Measurements from ENCODE around the gene PLEKHM3. TPM values are rescaled to one million over a fixed set of nuclear protein-coding genes. Genes with fewer than 3 reads are reported as not detected.

The PLEKHM3 gene
- total RNA-seq, 1 donor from 2014 or later: 18.3 TPM

GRCh38 chr2:207875473-207876212 lies 149.7 kb downstream of the PLEKHM3 start:
- H3K27me3 ChIP-seq: no peaks in the 10 kb centered on the region
- H3K4me1 ChIP-seq: peaks cover 3% of the 10 kb centered on the region in 2 donors
- no peaks in the 10 kb centered on the region for H3K9me3 ChIP-seq
- H3K4me3 ChIP-seq: no peak overlapping the region
- intact Hi-C loops (cut with DNase I): no loop called here
- no peaks in the 10 kb centered on the region for H3K36me3 ChIP-seq
- no peak for TF ChIP-seq CTCF (IDR thresholded peaks at IDR 0.05)
- H3K27ac ChIP-seq: no peak overlapping the region
- DNase-seq (ENCODE audit: low spot score in 2 of 2): no peak

GRCh38 chr2:207873794-207874193 lies 151.5 kb downstream of the PLEKHM3 start:
- H3K27ac ChIP-seq: no peak overlapping the region
- H3K4me3 ChIP-seq: no peak overlapping the region
- H3K27me3 ChIP-seq: no peaks in the 10 kb centered on the region
- H3K9me3 ChIP-seq: no peaks in the 10 kb centered on the region
- no peaks in the 10 kb centered on the region for H3K4me1 ChIP-seq
- no peak for DNase-seq (ENCODE audit: low spot score in 2 of 2)
- no peaks in the 10 kb centered on the region for H3K36me3 ChIP-seq
- TF ChIP-seq CTCF (IDR thresholded peaks at IDR 0.05): no peak
- intact Hi-C loops (cut with DNase I): no loop called here

GRCh38 chr2:207871911-207872310 lies 153.4 kb downstream of the PLEKHM3 start:
- H3K4me3 ChIP-seq: no peak overlapping the region
- intact Hi-C loops (cut with DNase I): no loop called here
- no peak for DNase-seq (ENCODE audit: low spot score in 2 of 2)

GRCh38 chr2:207871506-207871905 lies 153.8 kb downstream of the PLEKHM3 start:
- Histone ChIP-seq H3K4me3 (no peak overlapping the region), H3K4me1 (no peaks in the 10 kb centered on the region), H3K9me3 (no peaks in the 10 kb centered on the region), H3K36me3 (no peaks in the 10 kb centered on the region), H3K27ac (no peak overlapping the region), H3K27me3 (no peaks in the 10 kb centered on the region)
- DNase-seq (ENCODE audit: low spot score in 2 of 2): no peak
- no peak for TF ChIP-seq CTCF (IDR thresholded peaks at IDR 0.05)
- intact Hi-C loops (cut with DNase I): no loop called here

More at GRCh38 chr2:207871911-207872310, 153.4 kb downstream of the PLEKHM3 start:
- no peak for TF ChIP-seq CTCF (IDR thresholded peaks at IDR 0.05)
- Histone ChIP-seq H3K36me3 (no peaks in the 10 kb centered on the region), H3K4me1 (no peaks in the 10 kb centered on the region), H3K9me3 (no peaks in the 10 kb centered on the region), H3K27me3 (no peaks in the 10 kb centered on the region), H3K27ac (no peak overlapping the region)

- Histone ChIP-seq H3K27me3 (no peaks in the 10 kb centered on the region), H3K36me3 (no peaks in the 10 kb centered on the region), H3K4me3 (no peak overlapping the region), H3K9me3 (no peaks in the 10 kb centered on the region), H3K27ac (no peak overlapping the region), H3K4me1 (no peaks in the 10 kb centered on the region)
- no peak for TF ChIP-seq CTCF (IDR thresholded peaks at IDR 0.05)
- intact Hi-C loops (cut with DNase I): no loop called here
- no peak for DNase-seq (ENCODE audit: low spot score in 2 of 2)
Measured at GRCh38 chr2:207870814-207871213, 154.5 kb downstream of the PLEKHM3 start.

Data from ascending aorta (tissue), 2 donors.